ENCODE results near the gene CORO7.
"Not testable (repeated sequence)": the region's sequence is repeated elsewhere in the genome, so short reads cannot be mapped to it uniquely, and the experiment has no call there.

CORO7 gene

GRCh38 chr16:4401510-4401909, 14.9 kb downstream of the CORO7 start:
- no peak for DNase-seq (ENCODE audit: low spot score)

GRCh38 chr16:4401094-4401501, 15.3 kb downstream of the CORO7 start:
- DNase-seq (ENCODE audit: low spot score): no peak

- DNase-seq (ENCODE audit: low spot score): no peak
Measured at GRCh38 chr16:4399001-4399730, 17.2 kb downstream of the CORO7 start.

DNA sequence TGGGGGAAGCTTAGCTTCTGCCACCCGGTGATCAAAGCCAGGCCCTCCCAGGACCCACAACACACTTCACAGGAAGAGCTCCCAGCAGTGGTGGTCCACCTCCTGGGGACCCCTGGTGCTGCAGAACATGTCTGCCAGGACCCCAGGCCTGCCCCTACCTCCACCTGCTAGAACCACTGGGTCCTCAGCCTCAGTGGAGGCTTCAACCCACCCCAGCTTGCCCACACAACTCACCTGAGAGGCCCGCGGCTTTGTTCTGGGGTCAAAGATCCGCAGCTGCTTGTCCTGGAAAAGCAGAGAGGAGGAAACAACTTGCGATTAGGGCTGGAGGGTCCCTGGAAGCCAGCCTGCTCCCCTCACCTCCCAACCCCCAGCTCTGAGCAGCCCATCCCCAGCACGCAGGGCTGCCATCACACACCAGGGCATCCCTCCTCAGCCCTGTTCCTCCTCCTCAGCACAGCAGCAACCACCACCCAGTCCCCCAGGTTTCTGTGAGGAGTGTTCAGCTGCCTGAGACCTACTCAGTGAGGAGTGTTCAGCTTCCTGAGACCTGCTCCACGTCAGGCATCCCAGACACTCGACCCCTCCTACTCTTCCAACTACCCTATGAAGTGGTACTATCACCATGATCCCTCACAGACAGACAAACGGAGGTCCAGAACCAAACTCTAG, 21.2 kb downstream of the CORO7 start:
- DNase-seq (ENCODE audit: low spot score): no peak

DNA sequence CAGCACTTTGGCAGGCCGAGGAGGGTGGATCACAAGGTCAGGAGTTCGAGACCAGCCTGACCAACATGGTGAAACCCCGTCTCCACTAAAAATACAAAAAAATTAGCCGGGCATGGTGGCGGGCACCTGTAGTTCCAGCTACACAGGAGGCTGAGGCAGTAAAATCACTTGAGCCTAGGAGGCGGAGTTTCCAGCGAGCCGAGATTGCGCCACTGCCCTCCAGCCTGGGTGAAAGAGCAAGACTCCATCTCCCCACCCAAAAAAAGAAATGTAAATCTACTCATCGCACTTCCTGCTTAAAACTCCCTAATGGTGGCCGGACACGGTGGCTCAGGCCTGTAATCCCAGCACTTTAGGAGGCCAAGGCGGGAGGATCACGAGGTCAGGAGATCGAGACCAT, 22.5 kb downstream of the CORO7 start:
- not testable (repeated sequence) for DNase-seq (ENCODE audit: low spot score)

DNA sequence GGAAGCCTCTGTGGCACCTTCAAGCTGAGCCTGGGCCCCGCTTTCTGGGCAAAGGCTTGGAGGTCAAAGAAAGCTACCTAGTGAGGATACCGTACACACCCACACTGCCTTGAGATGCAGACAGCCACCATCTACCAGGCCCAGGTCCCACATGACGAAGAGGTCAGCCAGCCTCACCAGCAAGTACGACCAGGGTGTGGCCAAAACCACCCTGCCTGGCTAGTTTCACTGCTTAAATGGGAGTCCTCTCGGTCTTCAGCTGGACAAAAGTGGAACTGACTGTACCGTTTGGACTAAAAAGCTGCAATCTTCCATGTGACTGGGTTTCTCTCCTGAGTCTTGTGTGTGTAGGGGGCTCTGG, 23.2 kb downstream of the CORO7 start:
- DNase-seq (ENCODE audit: low spot score): no peak

DNA sequence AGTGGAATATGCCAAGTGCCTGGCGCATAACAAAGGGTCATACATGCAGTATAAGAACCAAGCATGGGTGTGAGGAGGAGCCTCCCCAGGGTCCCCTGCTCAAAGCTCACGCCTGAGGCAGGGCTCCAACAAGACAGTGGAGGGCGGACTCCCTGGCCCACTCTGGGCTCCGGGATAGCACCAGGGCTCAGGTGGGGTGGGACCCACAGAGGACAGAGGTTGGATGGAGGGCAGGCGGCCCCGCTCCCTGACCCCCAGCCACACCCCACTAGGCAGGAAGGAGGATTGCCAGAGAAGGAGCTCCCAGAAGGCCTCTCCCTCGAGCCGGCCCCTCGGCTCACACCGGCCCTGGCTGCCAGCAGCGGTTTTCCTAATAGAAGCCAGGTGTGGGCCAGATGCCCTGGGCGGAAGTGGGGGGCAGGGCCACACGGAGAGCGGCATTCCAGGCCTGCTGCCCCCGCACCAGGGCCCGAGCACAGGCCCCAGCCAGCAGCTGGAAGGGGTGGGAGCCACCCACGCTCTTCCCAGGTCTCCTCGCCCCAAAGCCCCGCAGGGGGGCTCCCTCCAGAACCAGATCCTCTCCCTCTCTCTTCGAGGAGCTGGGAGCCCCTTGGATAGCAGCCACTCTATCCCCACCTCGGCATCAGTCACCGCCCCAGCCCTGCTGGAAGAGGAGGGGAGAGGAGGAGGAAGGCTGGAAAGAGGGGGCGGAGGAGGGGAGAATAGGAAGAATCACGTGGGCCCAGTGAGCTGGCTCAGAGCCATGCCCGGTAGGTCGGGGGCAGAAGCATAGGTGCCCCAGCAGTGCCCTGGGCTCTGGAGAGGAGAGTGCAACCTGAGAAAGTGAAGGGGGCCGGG, 23.8 kb downstream of the CORO7 start:
- DNase-seq (ENCODE audit: low spot score): no peak

DNA sequence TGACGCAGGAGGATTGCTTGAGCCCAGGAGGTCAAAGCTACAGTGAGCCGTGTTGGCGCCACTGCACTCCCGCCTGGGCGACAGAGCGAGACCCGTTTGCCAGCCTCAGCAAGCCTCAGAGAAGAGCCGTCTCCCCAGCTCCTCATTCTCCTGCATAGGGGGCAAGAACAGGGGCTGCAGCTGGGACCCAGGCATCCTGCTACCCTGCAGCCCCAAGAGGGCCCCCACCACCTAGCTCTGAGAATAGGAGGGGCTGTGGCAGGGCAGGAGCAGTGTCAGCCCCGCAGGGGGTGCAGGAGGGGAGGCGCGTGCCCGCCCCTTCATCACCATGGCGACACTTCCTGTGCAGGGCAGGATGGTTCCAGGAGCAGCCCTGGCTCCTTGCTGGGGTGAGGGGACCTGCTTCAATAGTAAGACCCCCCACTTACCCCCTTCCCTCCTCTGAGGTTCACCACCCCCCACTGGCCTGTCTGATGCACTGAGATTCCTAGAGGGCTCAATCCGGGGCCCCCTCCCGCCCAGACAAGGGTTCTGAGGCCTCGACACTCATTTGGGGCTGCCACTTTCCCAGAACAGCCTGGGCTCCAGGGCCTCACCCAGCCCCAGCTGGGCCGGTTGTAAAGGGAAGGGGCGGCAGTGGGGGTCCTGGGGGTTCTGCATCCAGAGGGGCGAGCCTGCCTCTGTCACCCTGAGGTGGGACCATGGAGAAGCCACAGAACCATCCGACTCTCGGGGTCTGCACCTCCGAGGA, 24.6 kb downstream of the CORO7 start:
- DNase-seq (ENCODE audit: low spot score): no peak

GRCh38 chr16:4390266-4391260, 25.8 kb downstream of the CORO7 start:
- no peak for DNase-seq (ENCODE audit: low spot score)

GRCh38 chr16:4389051-4389955, 27.1 kb downstream of the CORO7 start:
- DNase-seq (ENCODE audit: low spot score): no peak

DNA sequence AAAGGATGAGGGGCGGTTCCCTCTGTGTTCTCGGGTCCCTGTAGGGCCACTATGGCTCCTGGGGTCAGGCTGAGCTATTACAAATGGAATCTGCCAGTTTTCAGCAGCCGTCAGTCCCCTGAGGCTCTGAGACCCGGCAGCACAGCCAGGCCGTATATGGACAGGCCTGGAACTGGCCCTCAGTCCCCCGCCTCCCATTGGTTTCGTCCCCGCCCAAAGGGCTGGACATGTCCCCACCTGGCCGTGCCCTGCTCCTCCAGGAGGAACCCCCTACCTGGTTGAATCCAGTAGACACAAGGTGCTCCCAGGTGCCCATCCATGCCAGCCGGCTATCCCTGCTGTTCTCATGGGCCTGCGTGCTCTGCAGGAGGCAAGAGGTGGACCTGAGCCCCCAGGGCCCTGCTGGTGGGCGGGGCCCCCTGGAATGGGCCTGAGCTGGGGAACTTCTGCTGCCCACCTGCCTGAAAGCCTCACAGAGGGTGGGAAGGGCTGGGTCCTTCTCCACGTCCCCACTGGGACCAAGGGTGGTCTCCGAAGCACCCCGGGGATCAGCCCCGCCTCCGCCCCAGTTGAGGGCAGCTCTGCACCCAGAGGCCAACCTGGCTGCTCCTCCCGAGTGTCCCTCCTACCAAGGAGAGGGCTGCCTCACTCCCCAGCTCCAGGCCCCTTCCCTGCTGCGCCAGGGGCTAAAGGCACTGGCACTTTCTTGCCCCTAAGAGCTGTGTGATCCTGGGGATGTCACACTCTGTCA, 27.9 kb downstream of the CORO7 start:
- DNase-seq (ENCODE audit: low spot score): no peak

GRCh38 chr16:4387781-4388180, 28.6 kb downstream of the CORO7 start:
- no peak for DNase-seq (ENCODE audit: low spot score)

DNA sequence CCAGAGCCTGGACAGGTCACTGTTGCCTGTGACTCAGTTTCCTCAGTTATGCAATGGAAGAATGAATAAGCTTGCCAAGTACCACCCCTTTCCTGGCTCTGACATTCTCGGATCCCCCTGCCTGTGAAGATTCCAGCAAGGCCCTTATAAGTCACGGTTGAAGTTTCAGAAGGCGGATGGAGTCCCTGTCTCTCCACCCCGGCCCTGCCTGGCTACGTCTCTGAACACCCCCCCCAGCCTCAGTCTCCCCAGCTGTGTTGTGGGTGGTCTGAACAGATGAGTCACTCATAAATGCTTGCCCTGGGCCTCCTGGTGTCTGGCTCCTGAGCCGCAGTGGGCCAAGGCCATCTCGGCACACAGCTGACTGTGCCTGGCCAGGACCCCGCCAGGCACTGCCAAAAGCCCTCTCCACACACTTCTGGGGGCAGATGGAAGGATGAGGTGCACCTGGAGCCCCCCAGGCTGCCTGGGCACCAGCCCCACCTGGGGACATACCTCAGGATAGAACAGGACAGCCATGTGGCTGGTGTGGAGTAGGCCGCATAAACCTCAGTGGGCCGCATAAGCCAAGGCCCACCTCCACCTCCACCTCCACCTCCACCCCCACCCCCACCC, 29.3 kb downstream of the CORO7 start:
- DNase-seq (ENCODE audit: low spot score): no peak

DNA sequence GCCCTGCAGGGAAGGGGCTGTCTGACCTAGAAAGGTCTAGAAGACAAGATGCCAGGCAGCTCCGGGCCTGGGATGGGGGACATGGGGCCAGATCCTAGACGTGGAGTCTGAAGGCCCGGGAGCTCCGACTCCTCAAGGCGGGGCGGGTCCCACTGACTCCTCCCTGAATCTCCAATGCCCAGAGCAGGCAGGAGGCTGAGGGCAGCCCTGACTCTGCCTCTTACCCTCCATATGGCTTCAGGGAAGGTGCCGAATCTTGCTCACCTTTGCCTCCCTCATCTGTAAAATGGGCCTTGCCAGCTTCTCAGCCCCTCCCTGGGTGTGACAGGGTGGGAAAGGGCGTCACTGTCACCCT, 30.0 kb downstream of the CORO7 start:
- DNase-seq (ENCODE audit: low spot score): no peak

DNA sequence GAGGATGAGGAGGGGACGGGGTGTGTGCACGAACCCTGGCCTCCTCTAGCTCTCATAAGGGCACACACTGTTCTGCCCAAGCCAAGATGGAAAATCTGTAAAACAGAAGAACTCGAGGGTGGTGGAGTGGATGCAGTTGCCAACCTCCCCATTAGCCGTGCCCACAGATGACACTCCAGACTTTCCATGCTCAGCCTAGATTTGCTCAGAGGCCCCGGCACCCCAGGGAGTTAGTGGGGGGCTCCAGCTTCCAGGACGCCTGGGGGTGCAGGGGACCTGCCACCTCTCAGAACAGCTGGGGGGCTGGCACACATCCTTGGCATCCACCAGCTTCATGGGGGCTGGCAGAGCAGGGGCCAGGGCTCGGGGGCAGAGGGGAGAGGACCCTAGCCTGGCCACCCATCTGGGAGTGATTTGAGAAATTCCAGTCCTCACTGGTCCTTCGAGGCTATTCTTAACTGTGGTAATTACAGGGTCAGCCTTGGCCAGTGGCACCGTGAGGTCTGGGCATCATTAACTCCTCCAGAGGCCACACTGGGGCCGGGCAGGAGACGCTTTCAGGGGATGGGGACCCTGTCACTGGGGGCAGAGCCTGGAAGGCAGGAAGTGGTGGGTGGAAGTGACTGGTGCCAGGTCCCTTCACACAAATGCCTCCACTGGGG, 30.5 kb downstream of the CORO7 start:
- no peak for DNase-seq (ENCODE audit: low spot score)

- DNase-seq (ENCODE audit: low spot score): no peak
Measured at GRCh38 chr16:4385066-4385788, 31.2 kb downstream of the CORO7 start.

- no peak for DNase-seq (ENCODE audit: low spot score)
Measured at GRCh38 chr16:4384509-4384942, 31.9 kb downstream of the CORO7 start.
